NCI-H187 (cell line): ENCODE results near the gene RAB13.
"Not testable (repeated sequence)": the region's sequence is repeated elsewhere in the genome, so short reads cannot be mapped to it uniquely, and the experiment has no call there.

Experiments used
- DNase-seq, 2 experiments: peaks; one replicate each; lab custom pipeline; 2025; lab: John Stamatoyannopoulos, UW

Gene RAB13

GRCh38 chr1:153985941-153986761 is at the start of gene RAB13:
RAB13 (minus strand) TSS chr1:153986339; CDS start chr1:153986236, 103 bp downstream.
- no peak for DNase-seq

- not testable (repeated sequence) for DNase-seq
These were observed 47.6 kb upstream of the RAB13 start for GRCh38 chr1:154033697-154034096.

GRCh38 chr1:154019940-154020339 is 33.8 kb upstream of the RAB13 start:
- no peak for DNase-seq

- DNase-seq, result no peak
These were observed 33.1 kb upstream of the RAB13 start for GRCh38 chr1:154019269-154019668.

GRCh38 chr1:154014154-154014907 is 28.2 kb upstream of the RAB13 start:
- DNase-seq, result no peak

GRCh38 chr1:154012543-154012942 is 26.4 kb upstream of the RAB13 start:
- DNase-seq, result not testable (repeated sequence)

GRCh38 chr1:154012129-154012528 is 26.0 kb upstream of the RAB13 start:
- DNase-seq, result no peak

- no peak for DNase-seq
These were observed 20.0 kb upstream of the RAB13 start for GRCh38 chr1:154006136-154006535.

GRCh38 chr1:154000420-154000819 is 14.3 kb upstream of the RAB13 start:
- no peak for DNase-seq

GRCh38 chr1:153996882-153997281 is 10.7 kb upstream of the RAB13 start:
- not testable (repeated sequence) for DNase-seq

- no peak for DNase-seq
These were observed 9.5 kb upstream of the RAB13 start for GRCh38 chr1:153995640-153996039.

- no peak for DNase-seq
These were observed 9.1 kb upstream of the RAB13 start for GRCh38 chr1:153995202-153995601.

- DNase-seq, result no peak
These were observed 5.7 kb upstream of the RAB13 start for GRCh38 chr1:153991806-153992205.

GRCh38 chr1:153991151-153991630 is 5.1 kb upstream of the RAB13 start:
- no peak for DNase-seq

- DNase-seq, result peak; percentile 97 to 99
These were observed 4.5 kb upstream of the RAB13 start, which contains the start of gene RPS27 for GRCh38 chr1:153990468-153991150. RPS27 (plus strand) TSS chr1:153990762; CDS start chr1:153990797, 35 bp downstream.

GRCh38 chr1:153987621-153988020 is 1.5 kb upstream of the RAB13 start:
- DNase-seq, result no peak

- DNase-seq, result no peak
These were observed 712 bp downstream of the RAB13 start for GRCh38 chr1:153985341-153985912.

- DNase-seq, result no peak
These were observed 1.8 kb downstream of the RAB13 start for GRCh38 chr1:153984123-153984894.

- not testable (repeated sequence) for DNase-seq
These were observed 4.4 kb downstream of the RAB13 start for GRCh38 chr1:153981735-153982134.

- not testable (repeated sequence) for DNase-seq
These were observed 7.0 kb downstream of the RAB13 start for GRCh38 chr1:153979091-153979490.

- no peak for DNase-seq
These were observed 7.7 kb downstream of the RAB13 start for GRCh38 chr1:153978274-153978909.
